K562 (cell line): ENCODE results near the gene ZBTB25. TPM values are rescaled to one million over a fixed set of nuclear protein-coding genes. Genes with fewer than 3 reads are reported as not detected.

Source experiments
- ATAC-seq: fragments of 200-7000 bp; cut with Tn5 transposase; 3 replicates; pipeline ENCODE4 v1.9.1; 2020; ENCODE audit warnings: moderate library complexity
- BruUV-seq: library from RNA; stranded (reverse); fragments of 400-500 nt; replicated peaks from 2 replicates; lab custom pipeline; 2021; lab: Mats Ljungman, UMichigan
- CTCF ChIA-PET: fragments of 300-600 bp; formaldehyde crosslinking; extraction: SDS; loops from one replicate; lab custom pipeline; 2021; ENCODE audit warnings: low intra/inter-chr PET ratio; lab: Yijun Ruan, JAX
- POLR2A ChIA-PET: fragments of 300-600, 350-650 bp; sonication (Branson Sonifier 250); formaldehyde crosslinking; extraction: SDS; loops from one replicate; lab custom pipeline; 2021; ENCODE audit warnings: antibody characterized with exemption, inconsistent platforms; lab: Yijun Ruan, JAX
- DNase-seq, 4 experiments: peaks; one replicate each; pipeline versions ENCODE4 v3.0.0 to v3.0.0-alpha.2; 2011 to 2018; ENCODE audit warnings: low spot score in 3 of 4, mixed read lengths in 3 of 4; ENCODE audit errors: extremely low read depth in 1 of 4
- FAIRE-seq: peaks from 2 replicates; lab custom pipeline; 2011; peaks lifted over from hg19 to GRCh38; lab: Jason Lieb, UNC
- H2AFZ ChIP-seq: 2 replicates; pipeline ENCODE4 v1.6.0; 2011; ENCODE audit warnings: low read depth, low read length, control low read depth, inconsistent platforms
- H3K27ac ChIP-seq: fragments of 200-600 bp; 3 replicates; pipeline ENCODE4 v1.8.0; 2011; ENCODE audit warnings: low read depth, mild to moderate bottlenecking, control low read depth, inconsistent platforms, low read length, moderate library complexity, mixed read lengths; ENCODE audit errors: extremely low read depth
- H3K27me3 ChIP-seq, 2 experiments: fragments of 300-600 bp in 1 of 2; 2 replicates in 1 of 2; 3 replicates in 1 of 2; pipeline versions ENCODE4 v1.6.0 to v1.8.0; 2011; ENCODE audit warnings: inconsistent platforms in 2 of 2, low read length in 2 of 2, mild to moderate bottlenecking in 1 of 2, mixed read lengths in 1 of 2, moderate library complexity in 1 of 2; ENCODE audit not compliant: control insufficient read depth in 2 of 2, insufficient read depth in 2 of 2
- H3K36me3 ChIP-seq: fragments of 300-600 bp; 3 replicates; pipeline ENCODE4 v1.8.0; 2011; ENCODE audit warnings: mild to moderate bottlenecking, low read length, inconsistent platforms; ENCODE audit not compliant: control insufficient read depth, insufficient read depth
- H3K4me1 ChIP-seq, 2 experiments: fragments of 200-600 bp in 1 of 2; replicated peaks in 1 of 2; 2 replicates in 1 of 2; 3 replicates in 1 of 2; pipeline versions ENCODE4 v1.5.1 to v1.8.0; 2011; ENCODE audit warnings: inconsistent platforms in 2 of 2, low read length in 2 of 2, mild to moderate bottlenecking in 1 of 2, mixed read lengths in 1 of 2, moderate library complexity in 1 of 2; ENCODE audit not compliant: control insufficient read depth in 2 of 2, insufficient read depth in 2 of 2
- H3K4me2 ChIP-seq: 2 replicates; pipeline ENCODE4 v1.6.1; 2011; ENCODE audit warnings: low read length, control low read depth, inconsistent platforms, mixed read lengths; ENCODE audit not compliant: insufficient read depth
- H3K4me3 ChIP-seq: fragments of 200-600 bp; sonication (generic), shearing (Covaris generic); 2 replicates; pipeline ENCODE4 v1.5.1; 2016; ENCODE audit warnings: control low read depth, inconsistent platforms
- H3K79me2 ChIP-seq: fragments of 200-600 bp; 3 replicates; pipeline ENCODE4 v1.8.0; 2011; ENCODE audit warnings: low read length, inconsistent platforms; ENCODE audit not compliant: control insufficient read depth, insufficient read depth
- H3K9ac ChIP-seq, 2 experiments: 2 replicates each; pipeline versions ENCODE4 v1.6.0 to v1.6.1; 2011; ENCODE audit warnings: low read depth in 2 of 2, low read length in 2 of 2, control low read depth in 1 of 2, inconsistent platforms in 1 of 2, mild to moderate bottlenecking in 1 of 2, mixed read lengths in 1 of 2; ENCODE audit not compliant: insufficient read depth in 1 of 2
- H3K9me1 ChIP-seq: one replicate; pipeline ENCODE4 v1.6.0; 2011; ENCODE audit warnings: inconsistent platforms, mild to moderate bottlenecking, low read length, moderate library complexity; ENCODE audit not compliant: control insufficient read depth, insufficient read depth
- H3K9me3 ChIP-seq: replicated peaks from 2 replicates; pipeline ENCODE4 v1.5.1; 2011; ENCODE audit warnings: low read depth, low read length, inconsistent platforms; ENCODE audit not compliant: control insufficient read depth, insufficient read depth
- H4K20me1 ChIP-seq: replicated peaks from 2 replicates; pipeline ENCODE4 v1.6.1; 2011; ENCODE audit warnings: low read length, inconsistent platforms, mixed read lengths; ENCODE audit not compliant: control insufficient read depth, insufficient read depth
- C11orf30 ChIP-seq: fragments of 450-650 bp; IDR thresholded peaks from 2 replicates; pipeline ENCODE4 v1.6.1; 2016; ENCODE audit warnings: low read depth, mild to moderate bottlenecking
- MAFG ChIP-seq: fragments of 450-650 bp; conservative IDR thresholded peaks from 2 replicates; pipeline ENCODE4 v1.6.1; 2016; ENCODE audit warnings: missing genetic modification characterization, missing compliant biosample characterization
- NFE2L1 ChIP-seq: fragments of 450-650 bp; IDR thresholded peaks from 2 replicates; pipeline ENCODE4 v1.6.1; 2016; ENCODE audit warnings: missing genetic modification characterization, low read depth, mild to moderate bottlenecking, missing compliant biosample characterization, moderate library complexity, borderline replicate concordance
- TEAD4 ChIP-seq, 2 experiments: sonication (generic) in 1 of 2; formaldehyde crosslinking in 1 of 2; IDR thresholded peaks; 2 replicates each; pipeline versions ENCODE4 v1.6.1 to v1.8.0; 2012 to 2022; ENCODE audit warnings: borderline replicate concordance in 1 of 2, inconsistent platforms in 1 of 2, low read length in 1 of 2, mild to moderate bottlenecking in 1 of 2, missing genetic modification reagents in 1 of 2
- ZNF140 ChIP-seq: fragments of 250-450 bp; sonication (Bioruptor Pico); IDR thresholded peaks from 2 replicates; pipeline ENCODE4 v1.8.0; 2021; ENCODE audit warnings: moderate library complexity, mild to moderate bottlenecking, inconsistent platforms
- ZNF316 ChIP-seq: fragments of 450-650 bp; IDR thresholded peaks from 2 replicates; pipeline ENCODE4 v1.6.1; 2016
- WGBS: fragments of 100-300 bp; shearing (Covaris generic); methylation state at CpG from one replicate; pipeline ENCODE4 v1.1.6; 2016; ENCODE audit warnings: low coverage, mixed read lengths; ENCODE audit not compliant: insufficient coverage; ENCODE audit errors: missing lambda C conversion rate; 5-methylcytosine and 5-hydroxymethylcytosine counted together
- in situ Hi-C: fragments of 300-500 bp; cut with MboI; formaldehyde crosslinking; loops from 4 replicates; pipeline ENCODE4 v1.15.0; 2018; ENCODE audit warnings: inconsistent platforms, mixed read lengths
- intact Hi-C: fragments of 100-400 bp; cut with micrococcal nuclease; formaldehyde crosslinking; loops from 2 replicates; pipeline ENCODE4 v1.14.2; 2022
- polyA plus RNA-seq, 8 experiments: library from polyadenylated mRNA; depleted of rRNA in 4 of 8; stranded (reverse) in 5 of 8; unstranded in 3 of 8; fragments of >200 nt; fragmentation: Nextera tagmentation in 2 of 8; fragmentation: Illumina TruSeq in 1 of 8; extraction: Ambion mirVana in 2 of 8; extraction: Trizol in 1 of 8; gene quantifications; 2 replicates each; pipeline versions ENCODE4 v1.2.1 to v1.2.3, GENCODE V29; 2011 to 2014; ENCODE audit warnings: inconsistent platforms in 1 of 8, missing spikeins in 1 of 8
- total RNA-seq, 7 experiments: library from RNA; depleted of rRNA in 6 of 7; stranded (reverse); fragments of >200 nt in 6 of 7; fragmentation: Illumina TruSeq in 2 of 7; extraction: Trizol in 2 of 7; gene quantifications; 2 replicates each; pipeline versions ENCODE4 v1.2.1 to v1.2.3, GENCODE V29; 2011 to 2021; ENCODE audit warnings: low replicate concordance in 1 of 7

The ZBTB25 gene
- total and polyA plus RNA-seq, 9 of the 15 experiments (the other 6 are each of a cell fraction or from before 2014, with no cell fraction given): 0.61 to 3.9 (median 2.3) TPM

GRCh38 chr14:64525354-64525753, 21.7 kb upstream of the ZBTB25 start:
- Histone ChIP-seq H2AFZ (no peak overlapping the region), H3K9me1 (no peaks in the 10 kb centered on the region), H3K4me3 (no peak overlapping the region), H3K4me1 (no peaks in the 10 kb centered on the region), H3K36me3 (peaks cover 9% of the 10 kb centered on the region; the same call in 1 of the 3 replicates), H3K27ac (no peak overlapping the region), H3K27me3 (no peaks in the 10 kb centered on the region), H3K9me3 (no peaks in the 10 kb centered on the region), H3K79me2 (no peaks in the 10 kb centered on the region), H3K4me2 (no peak overlapping the region), H3K9ac (no peak overlapping the region), H4K20me1 (no peaks in the 10 kb centered on the region)
- no peak for ATAC-seq
- no TSS peak for BruUV-seq
- ChIA-PET POLR2A (no interaction called here), CTCF (no interaction called here)
- intact Hi-C loops (no loop called here), in situ Hi-C loops (no loop called here)
- no peak for DNase-seq
- TF ChIP-seq TEAD4 (IDR thresholded peaks at IDR 0.05; ENCODE audit: low read length) (no peak), TEAD4 (CRISPR knock-in tag; IDR thresholded peaks at IDR 0.05; ENCODE audit: borderline replicate concordance) (no peak), ZNF316 (0 out of 2 replicates have a peak, but pooled peaks have one; percentile 30), ZNF140 (CRISPR knock-in tag) (no peak), NFE2L1 (tag) (peak; percentile 57; the same call in 1 of the 2 replicates), MAFG (tag) (peak; percentile 35; the same call in 1 of the 2 replicates), C11orf30 (peak; percentile 53; the same call in 1 of the 2 replicates)
- 70% methylated on average over 2 of the region's 2 CpGs for WGBS
- no peak for FAIRE-seq
